ENCODE measurements around the gene CRYBA2.

GRCh38 chr2:218954541-218955300 lies 38.5 kb downstream of the CRYBA2 start:
- TF ChIP-seq, protein P1, sequence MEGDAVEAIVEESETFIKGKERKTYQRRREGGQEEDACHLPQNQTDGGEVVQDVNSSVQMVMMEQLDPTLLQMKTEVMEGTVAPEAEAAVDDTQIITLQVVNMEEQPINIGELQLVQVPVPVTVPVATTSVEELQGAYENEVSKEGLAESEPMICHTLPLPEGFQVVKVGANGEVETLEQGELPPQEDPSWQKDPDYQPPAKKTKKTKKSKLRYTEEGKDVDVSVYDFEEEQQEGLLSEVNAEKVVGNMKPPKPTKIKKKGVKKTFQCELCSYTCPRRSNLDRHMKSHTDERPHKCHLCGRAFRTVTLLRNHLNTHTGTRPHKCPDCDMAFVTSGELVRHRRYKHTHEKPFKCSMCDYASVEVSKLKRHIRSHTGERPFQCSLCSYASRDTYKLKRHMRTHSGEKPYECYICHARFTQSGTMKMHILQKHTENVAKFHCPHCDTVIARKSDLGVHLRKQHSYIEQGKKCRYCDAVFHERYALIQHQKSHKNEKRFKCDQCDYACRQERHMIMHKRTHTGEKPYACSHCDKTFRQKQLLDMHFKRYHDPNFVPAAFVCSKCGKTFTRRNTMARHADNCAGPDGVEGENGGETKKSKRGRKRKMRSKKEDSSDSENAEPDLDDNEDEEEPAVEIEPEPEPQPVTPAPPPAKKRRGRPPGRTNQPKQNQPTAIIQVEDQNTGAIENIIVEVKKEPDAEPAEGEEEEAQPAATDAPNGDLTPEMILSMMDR (IDR thresholded peaks at IDR 0.05; ENCODE audit: poor library complexity), result no peak
- TF ChIP-seq EZH2phosphoT487 (IDR thresholded peaks at IDR 0.05; ENCODE audit: low read depth, severe bottlenecking, unreplicated experiment), result no peak
- TF ChIP-seq EZH2 (IDR thresholded peaks at IDR 0.05; ENCODE audit: borderline replicate concordance), result no peak

Data from hepatocyte (in vitro differentiated cells).